IPS-20b (cell line): Measurements from ENCODE around the gene WDR89.

Experiments
- H3K27ac ChIP-seq: one replicate; pipeline ENCODE4 v1.5.1; 2013; ENCODE audit warnings: low read length
- H3K27me3 ChIP-seq: 2 replicates; pipeline ENCODE4 v1.6.1; 2013; ENCODE audit warnings: mild to moderate bottlenecking, low read length, inconsistent platforms; ENCODE audit not compliant: insufficient read depth
- H3K36me3 ChIP-seq: 2 replicates; pipeline ENCODE4 v1.6.1; 2013; ENCODE audit warnings: low read depth, mild to moderate bottlenecking, inconsistent platforms, low read length, moderate library complexity; ENCODE audit not compliant: insufficient read depth
- H3K4me1 ChIP-seq: 2 replicates; pipeline ENCODE4 v1.6.1; 2013; ENCODE audit warnings: mild to moderate bottlenecking, control low read depth, inconsistent platforms, low read length, moderate library complexity; ENCODE audit not compliant: insufficient read depth
- H3K4me3 ChIP-seq: 2 replicates; pipeline ENCODE4 v1.5.1; 2013; ENCODE audit warnings: mild to moderate bottlenecking, low read length, inconsistent platforms
- H3K9ac ChIP-seq: 2 replicates; pipeline ENCODE4 v1.6.1; 2013; ENCODE audit warnings: low read depth, mild to moderate bottlenecking, inconsistent platforms, low read length, moderate library complexity
- H3K9me3 ChIP-seq: 2 replicates; pipeline ENCODE4 v1.6.1; 2013; ENCODE audit warnings: mild to moderate bottlenecking, low read depth, low read length, inconsistent platforms; ENCODE audit not compliant: insufficient read depth

WDR89 gene

DNA sequence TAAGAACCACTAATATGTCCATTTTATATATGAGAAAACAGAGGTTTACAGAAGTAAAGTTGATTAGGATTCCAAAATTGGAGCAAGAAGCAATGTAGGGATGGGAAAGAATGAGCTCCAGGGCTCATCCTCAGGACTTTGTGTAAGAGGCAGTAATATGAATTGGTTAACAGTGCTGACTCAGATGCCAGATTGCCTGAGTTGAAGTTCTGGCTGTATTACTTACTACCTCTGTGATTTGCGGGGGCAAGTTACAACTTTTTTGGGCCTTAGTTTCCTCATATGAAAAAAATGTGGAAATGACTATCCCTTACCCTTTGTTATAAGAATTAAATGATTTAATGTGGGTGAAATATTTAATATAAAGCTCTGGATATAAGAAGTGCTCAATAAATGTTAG is 63.4 kb downstream of the WDR89 start:
- Histone ChIP-seq H3K9ac (no peak overlapping the region), H3K27me3 (no peaks in the 10 kb centered on the region), H3K4me3 (no peak overlapping the region), H3K27ac (no peak overlapping the region), H3K36me3 (no peaks in the 10 kb centered on the region), H3K4me1 (no peaks in the 10 kb centered on the region), H3K9me3 (no peaks in the 10 kb centered on the region)

DNA sequence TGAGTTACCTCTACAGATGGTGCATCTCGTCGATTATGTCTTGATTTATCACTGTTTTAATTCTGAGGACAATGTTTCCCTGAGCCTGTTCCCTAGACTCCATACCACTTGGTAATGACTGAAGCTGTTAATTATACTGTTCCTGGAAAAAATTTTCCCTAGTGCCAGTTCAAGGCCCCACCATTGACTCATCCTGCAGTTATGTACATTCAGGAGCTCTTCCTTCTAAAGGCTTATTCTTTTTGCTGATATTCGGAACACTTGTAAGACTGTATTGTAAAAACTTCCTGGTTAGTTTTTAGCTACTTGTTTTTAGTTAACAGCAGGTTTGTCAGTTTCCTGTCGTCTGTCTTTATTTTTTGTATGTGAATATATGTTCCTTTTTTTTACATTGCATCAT is 68.1 kb downstream of the WDR89 start:
- Histone ChIP-seq H3K4me3 (no peak overlapping the region), H3K9ac (no peak overlapping the region), H3K36me3 (no peaks in the 10 kb centered on the region), H3K4me1 (no peaks in the 10 kb centered on the region), H3K9me3 (no peaks in the 10 kb centered on the region), H3K27me3 (no peaks in the 10 kb centered on the region), H3K27ac (no peak overlapping the region)

DNA sequence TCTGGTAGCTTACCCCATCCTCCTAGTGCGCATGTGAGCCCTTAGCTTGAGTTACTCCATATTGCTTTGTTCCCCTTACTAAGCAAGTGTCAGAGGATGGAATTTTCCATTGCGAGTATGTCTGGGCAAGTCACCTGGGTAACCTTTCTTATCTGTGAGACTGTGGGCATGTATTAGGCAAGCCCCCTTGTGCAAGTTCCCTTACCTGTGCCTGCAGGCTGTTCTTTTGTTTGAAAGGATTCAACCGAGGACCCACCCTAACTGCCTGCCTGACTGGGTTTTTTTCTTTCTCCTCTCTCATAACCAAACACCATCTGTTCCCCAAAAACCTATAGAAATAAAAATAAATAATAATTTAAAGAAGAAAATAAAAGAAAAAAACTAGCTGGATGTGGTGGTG is 76.2 kb downstream of the WDR89 start:
- no peaks in the 10 kb centered on the region for H3K4me1 ChIP-seq
- no peaks in the 10 kb centered on the region for H3K9me3 ChIP-seq
- H3K9ac ChIP-seq = no peak overlapping the region
- H3K4me3 ChIP-seq = no peak overlapping the region
- no peaks in the 10 kb centered on the region for H3K27me3 ChIP-seq
- no peaks in the 10 kb centered on the region for H3K36me3 ChIP-seq
- H3K27ac ChIP-seq = no peak overlapping the region

DNA sequence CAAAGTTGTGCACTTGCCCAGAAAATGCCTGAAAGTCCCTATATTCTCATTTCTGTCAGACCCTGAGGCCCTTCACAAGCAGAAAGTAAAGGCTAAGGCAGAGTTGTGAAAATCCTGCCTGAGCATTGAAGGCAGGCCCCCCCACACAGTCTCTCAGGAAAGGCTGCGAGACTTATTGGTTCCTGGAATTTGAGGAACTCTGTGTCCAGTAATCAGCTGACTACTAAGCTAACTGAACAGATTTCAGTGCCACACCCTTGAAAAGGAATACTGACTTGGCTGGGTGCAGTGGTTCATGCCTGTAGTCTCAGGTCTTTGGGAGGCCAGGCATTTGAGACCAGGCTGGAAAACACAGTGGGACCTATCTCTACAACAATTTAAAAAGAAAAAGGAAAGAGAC is 77.4 kb downstream of the WDR89 start:
- Histone ChIP-seq H3K9ac (no peak overlapping the region), H3K27me3 (no peaks in the 10 kb centered on the region), H3K4me3 (no peak overlapping the region), H3K36me3 (no peaks in the 10 kb centered on the region), H3K27ac (no peak overlapping the region), H3K4me1 (no peaks in the 10 kb centered on the region), H3K9me3 (no peaks in the 10 kb centered on the region)

- no peak overlapping the region for H3K27ac ChIP-seq
- no peaks in the 10 kb centered on the region for H3K27me3 ChIP-seq
- H3K9ac ChIP-seq = no peak overlapping the region
- H3K4me3 ChIP-seq = no peak overlapping the region
- H3K36me3 ChIP-seq = no peaks in the 10 kb centered on the region
- H3K9me3 ChIP-seq = no peaks in the 10 kb centered on the region
- no peaks in the 10 kb centered on the region for H3K4me1 ChIP-seq
Observed at GRCh38 chr14:63563370-63564026, 78.2 kb downstream of the WDR89 start.

GRCh38 chr14:63562405-63562804 is 79.3 kb downstream of the WDR89 start:
- H3K36me3 ChIP-seq = no peaks in the 10 kb centered on the region
- no peak overlapping the region for H3K27ac ChIP-seq
- H3K4me3 ChIP-seq = no peak overlapping the region
- no peaks in the 10 kb centered on the region for H3K4me1 ChIP-seq
- H3K27me3 ChIP-seq = no peaks in the 10 kb centered on the region
- H3K9me3 ChIP-seq = no peaks in the 10 kb centered on the region
- H3K9ac ChIP-seq = no peak overlapping the region

DNA sequence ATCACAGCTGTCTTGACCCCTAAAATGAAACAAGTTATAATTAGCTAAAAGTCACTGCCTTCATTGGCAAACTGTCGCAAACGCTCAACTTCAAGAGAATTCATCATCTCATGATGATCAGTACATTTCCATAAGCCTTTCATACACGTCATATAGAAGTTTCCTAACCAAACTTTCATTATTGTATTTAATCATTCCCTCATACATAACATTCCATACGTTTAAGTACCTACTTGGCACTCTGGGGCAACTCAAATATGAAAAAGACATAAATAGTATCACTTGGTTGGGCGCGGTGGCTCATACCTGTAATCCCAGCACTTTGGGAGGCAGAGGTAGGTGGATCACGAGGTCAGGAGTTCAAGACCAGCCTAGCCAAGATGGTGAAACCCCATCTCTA is 86.1 kb downstream of the WDR89 start:
- no peaks in the 10 kb centered on the region for H3K4me1 ChIP-seq
- H3K27ac ChIP-seq = no peak overlapping the region
- no peak overlapping the region for H3K4me3 ChIP-seq
- H3K36me3 ChIP-seq = no peaks in the 10 kb centered on the region
- H3K9ac ChIP-seq = no peak overlapping the region
- H3K9me3 ChIP-seq = no peaks in the 10 kb centered on the region
- no peaks in the 10 kb centered on the region for H3K27me3 ChIP-seq

DNA sequence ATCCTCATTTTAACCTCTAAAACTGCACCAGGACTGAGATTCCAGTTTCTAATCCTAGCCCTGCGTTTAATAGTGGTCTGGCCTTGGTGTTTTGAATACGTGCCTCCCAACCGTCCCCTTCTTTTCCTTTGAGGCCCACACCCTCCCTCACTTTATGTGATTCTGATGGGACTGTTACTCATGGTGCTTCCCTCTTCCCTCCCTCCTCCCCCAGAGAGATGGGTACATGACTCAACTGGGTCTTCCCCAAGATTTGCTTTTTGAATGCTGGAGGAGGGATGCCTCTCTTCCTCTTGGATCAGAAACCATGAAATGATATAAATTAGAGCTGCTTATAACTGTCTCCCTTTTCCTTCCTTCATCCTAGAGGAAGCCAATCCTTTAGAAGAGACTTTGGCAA is 90.3 kb downstream of the WDR89 start:
- no peaks in the 10 kb centered on the region for H3K4me1 ChIP-seq
- no peak overlapping the region for H3K27ac ChIP-seq
- H3K27me3 ChIP-seq = no peaks in the 10 kb centered on the region
- no peaks in the 10 kb centered on the region for H3K9me3 ChIP-seq
- no peak overlapping the region for H3K9ac ChIP-seq
- no peak overlapping the region for H3K4me3 ChIP-seq
- H3K36me3 ChIP-seq = no peaks in the 10 kb centered on the region

- no peaks in the 10 kb centered on the region for H3K36me3 ChIP-seq
- no peaks in the 10 kb centered on the region for H3K9me3 ChIP-seq
- H3K27me3 ChIP-seq = no peaks in the 10 kb centered on the region
- H3K4me1 ChIP-seq = no peaks in the 10 kb centered on the region
- no peak overlapping the region for H3K9ac ChIP-seq
- no peak overlapping the region for H3K27ac ChIP-seq
- no peak overlapping the region for H3K4me3 ChIP-seq
Observed at GRCh38 chr14:63547798-63548335, 93.8 kb downstream of the WDR89 start.
